ENCODE results near the gene PKHD1.
"Not testable (repeated sequence)": the region's sequence is repeated elsewhere in the genome, so short reads cannot be mapped to it uniquely, and the experiment has no call there.

PKHD1 gene

GRCh38 chr6:51854876-51855275 lies 232.5 kb downstream of the PKHD1 start:
- H3K4me1 ChIP-seq (ENCODE audit: insufficient read depth, low read length, severe bottlenecking): no peaks in the 10 kb centered on the region
- H4K20me1 ChIP-seq (ENCODE audit: insufficient read depth, low read length): no peaks in the 10 kb centered on the region
- H3K27me3 ChIP-seq (ENCODE audit: insufficient read depth, low read length): no peaks in the 10 kb centered on the region
- no peak overlapping the region for H2AFZ ChIP-seq (ENCODE audit: low read length)
- H3K9me2 ChIP-seq (ENCODE audit: low read depth, low read length): no peaks in the 10 kb centered on the region
- no peak overlapping the region for H3K27ac ChIP-seq (ENCODE audit: low read depth, low read length, poor library complexity, severe bottlenecking)
- H3K9ac ChIP-seq (ENCODE audit: low read length): no peak overlapping the region
- H3K36me3 ChIP-seq (ENCODE audit: insufficient read depth, low read length): no peaks in the 10 kb centered on the region
- H3K9me3 ChIP-seq (ENCODE audit: low read length): no peaks in the 10 kb centered on the region
- H3K4me2 ChIP-seq (ENCODE audit: low read length): no peak overlapping the region
- H3F3A ChIP-seq (ENCODE audit: insufficient read depth, low read length): no peaks in the 10 kb centered on the region
- H3K4me3 ChIP-seq (ENCODE audit: low read depth, low read length, poor library complexity, severe bottlenecking): no peak overlapping the region
- no peak for TF ChIP-seq EZH2 (IDR thresholded peaks at IDR 0.05; ENCODE audit: borderline replicate concordance, low read length)
- TF ChIP-seq, protein P1, sequence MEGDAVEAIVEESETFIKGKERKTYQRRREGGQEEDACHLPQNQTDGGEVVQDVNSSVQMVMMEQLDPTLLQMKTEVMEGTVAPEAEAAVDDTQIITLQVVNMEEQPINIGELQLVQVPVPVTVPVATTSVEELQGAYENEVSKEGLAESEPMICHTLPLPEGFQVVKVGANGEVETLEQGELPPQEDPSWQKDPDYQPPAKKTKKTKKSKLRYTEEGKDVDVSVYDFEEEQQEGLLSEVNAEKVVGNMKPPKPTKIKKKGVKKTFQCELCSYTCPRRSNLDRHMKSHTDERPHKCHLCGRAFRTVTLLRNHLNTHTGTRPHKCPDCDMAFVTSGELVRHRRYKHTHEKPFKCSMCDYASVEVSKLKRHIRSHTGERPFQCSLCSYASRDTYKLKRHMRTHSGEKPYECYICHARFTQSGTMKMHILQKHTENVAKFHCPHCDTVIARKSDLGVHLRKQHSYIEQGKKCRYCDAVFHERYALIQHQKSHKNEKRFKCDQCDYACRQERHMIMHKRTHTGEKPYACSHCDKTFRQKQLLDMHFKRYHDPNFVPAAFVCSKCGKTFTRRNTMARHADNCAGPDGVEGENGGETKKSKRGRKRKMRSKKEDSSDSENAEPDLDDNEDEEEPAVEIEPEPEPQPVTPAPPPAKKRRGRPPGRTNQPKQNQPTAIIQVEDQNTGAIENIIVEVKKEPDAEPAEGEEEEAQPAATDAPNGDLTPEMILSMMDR (IDR thresholded peaks at IDR 0.05; ENCODE audit: low read length): no peak
- no peaks in the 10 kb centered on the region for H3K79me2 ChIP-seq (ENCODE audit: insufficient read depth, low read length)

GRCh38 chr6:51854347-51854746 lies 233.1 kb downstream of the PKHD1 start:
- no peak for TF ChIP-seq EZH2 (IDR thresholded peaks at IDR 0.05; ENCODE audit: borderline replicate concordance, low read length)
- TF ChIP-seq, protein P1 (IDR thresholded peaks at IDR 0.05; ENCODE audit: low read length): no peak
- no peaks in the 10 kb centered on the region for H3K9me3 ChIP-seq (ENCODE audit: low read length)
- H3K27ac ChIP-seq (ENCODE audit: low read depth, low read length, poor library complexity, severe bottlenecking): no peak overlapping the region
- no peak overlapping the region for H3K4me3 ChIP-seq (ENCODE audit: low read depth, low read length, poor library complexity, severe bottlenecking)
- H3K79me2 ChIP-seq (ENCODE audit: insufficient read depth, low read length): no peaks in the 10 kb centered on the region
- no peaks in the 10 kb centered on the region for H4K20me1 ChIP-seq (ENCODE audit: insufficient read depth, low read length)
- H3K27me3 ChIP-seq (ENCODE audit: insufficient read depth, low read length): no peaks in the 10 kb centered on the region
- no peaks in the 10 kb centered on the region for H3F3A ChIP-seq (ENCODE audit: insufficient read depth, low read length)
- no peak overlapping the region for H3K9ac ChIP-seq (ENCODE audit: low read length)
- no peaks in the 10 kb centered on the region for H3K36me3 ChIP-seq (ENCODE audit: insufficient read depth, low read length)
- no peak overlapping the region for H3K4me2 ChIP-seq (ENCODE audit: low read length)
- H3K4me1 ChIP-seq (ENCODE audit: insufficient read depth, low read length, severe bottlenecking): no peaks in the 10 kb centered on the region
- H3K9me2 ChIP-seq (ENCODE audit: low read depth, low read length): no peaks in the 10 kb centered on the region
- H2AFZ ChIP-seq (ENCODE audit: low read length): no peak overlapping the region

DNA sequence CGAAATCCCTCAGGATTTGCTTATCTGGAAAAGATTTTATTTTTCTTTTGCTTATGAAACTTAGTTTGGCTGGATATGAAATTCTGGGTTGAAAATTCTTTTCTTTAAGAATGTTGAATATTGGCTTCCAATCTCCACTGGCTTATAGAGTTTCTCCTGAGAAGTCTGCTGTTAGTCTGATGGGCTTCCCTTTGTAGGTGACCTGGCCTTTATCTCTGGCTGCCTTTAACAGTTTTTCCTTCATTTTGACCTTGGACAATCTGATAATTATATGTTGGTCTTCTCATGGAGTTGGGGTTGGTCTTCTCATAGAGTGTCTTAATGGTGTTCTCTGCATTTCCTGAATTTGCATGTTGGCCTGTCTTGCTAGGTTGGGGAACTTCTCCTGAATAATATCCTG lies 234.3 kb downstream of the PKHD1 start:
- not testable (repeated sequence) for H3K4me1 ChIP-seq (ENCODE audit: insufficient read depth, low read length, severe bottlenecking); H3K4me2 ChIP-seq (ENCODE audit: low read length); H3K27me3 ChIP-seq (ENCODE audit: insufficient read depth, low read length); H3K9me3 ChIP-seq (ENCODE audit: low read length); H4K20me1 ChIP-seq (ENCODE audit: insufficient read depth, low read length); H3K4me3 ChIP-seq (ENCODE audit: low read depth, low read length, poor library complexity, severe bottlenecking); H3K9me2 ChIP-seq (ENCODE audit: low read depth, low read length); H2AFZ ChIP-seq (ENCODE audit: low read length); H3K27ac ChIP-seq (ENCODE audit: low read depth, low read length, poor library complexity, severe bottlenecking); H3K79me2 ChIP-seq (ENCODE audit: insufficient read depth, low read length); H3K9ac ChIP-seq (ENCODE audit: low read length); H3K36me3 ChIP-seq (ENCODE audit: insufficient read depth, low read length); H3F3A ChIP-seq (ENCODE audit: insufficient read depth, low read length)

DNA sequence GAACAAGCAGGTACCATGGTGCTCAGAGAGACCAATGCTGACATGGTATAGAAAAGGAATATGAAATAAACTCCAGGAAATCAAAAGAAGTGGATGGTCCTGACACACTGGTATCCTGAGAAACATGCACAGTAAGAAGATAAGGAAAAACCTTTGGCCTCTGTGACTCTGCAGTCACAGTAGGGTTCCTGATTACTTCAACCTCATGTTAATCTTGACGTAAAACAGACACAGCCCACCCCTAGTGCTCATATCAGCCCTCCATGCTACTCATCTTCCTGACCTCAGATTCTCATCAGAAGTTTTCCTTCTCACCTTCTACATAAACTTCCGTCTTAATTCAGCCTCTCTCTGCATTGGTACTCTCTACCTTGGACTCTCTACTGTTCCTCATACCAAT lies 240.9 kb downstream of the PKHD1 start:
- no peaks in the 10 kb centered on the region for H3K36me3 ChIP-seq (ENCODE audit: insufficient read depth, low read length)
- TF ChIP-seq, protein P1 (IDR thresholded peaks at IDR 0.05; ENCODE audit: low read length): no peak
- TF ChIP-seq EZH2 (IDR thresholded peaks at IDR 0.05; ENCODE audit: borderline replicate concordance, low read length): no peak
- H3K27ac ChIP-seq (ENCODE audit: low read depth, low read length, poor library complexity, severe bottlenecking): no peak overlapping the region
- H3K9ac ChIP-seq (ENCODE audit: low read length): no peak overlapping the region
- H3K4me3 ChIP-seq (ENCODE audit: low read depth, low read length, poor library complexity, severe bottlenecking): no peak overlapping the region
- no peaks in the 10 kb centered on the region for H3K9me2 ChIP-seq (ENCODE audit: low read depth, low read length)
- H3K4me1 ChIP-seq (ENCODE audit: insufficient read depth, low read length, severe bottlenecking): no peaks in the 10 kb centered on the region
- no peaks in the 10 kb centered on the region for H3K27me3 ChIP-seq (ENCODE audit: insufficient read depth, low read length)
- H3F3A ChIP-seq (ENCODE audit: insufficient read depth, low read length): no peaks in the 10 kb centered on the region
- H3K4me2 ChIP-seq (ENCODE audit: low read length): no peak overlapping the region
- no peaks in the 10 kb centered on the region for H3K79me2 ChIP-seq (ENCODE audit: insufficient read depth, low read length)
- no peak overlapping the region for H2AFZ ChIP-seq (ENCODE audit: low read length)
- no peaks in the 10 kb centered on the region for H3K9me3 ChIP-seq (ENCODE audit: low read length)
- H4K20me1 ChIP-seq (ENCODE audit: insufficient read depth, low read length): no peaks in the 10 kb centered on the region

Measured in OCI-LY1 (cell line).